HCT116 (cell line): Measurements from ENCODE around the gene CLTC.

Experiments
- POLR2A ChIP-seq: IDR thresholded peaks from 2 replicates; pipeline ENCODE4 v1.7.0; 2011; ENCODE audit warnings: borderline replicate concordance; ENCODE audit not compliant: insufficient read depth, insufficient read length; ENCODE audit errors: extremely low read depth
- SP1 ChIP-seq: IDR thresholded peaks from 2 replicates; pipeline ENCODE4 v1.6.1; 2012; ENCODE audit warnings: low read depth
- TF ChIP-seq, protein P1 (sequence below), 3 experiments: fragments of 200-600 bp in 1 of 3; sonication (generic) in 1 of 3; IDR thresholded peaks in 2 of 3; conservative IDR thresholded peaks in 1 of 3; 2 replicates each; pipeline ENCODE4 v1.5.1; 2012 to 2017; ENCODE audit warnings: low read depth in 2 of 3, low read length in 2 of 3, antibody characterized with exemption in 1 of 3, borderline replicate concordance in 1 of 3, control low read depth in 1 of 3, mild to moderate bottlenecking in 1 of 3, mixed read lengths in 1 of 3, mixed run types in 1 of 3, moderate library complexity in 1 of 3; ENCODE audit not compliant: insufficient read depth in 1 of 3

DNA sequence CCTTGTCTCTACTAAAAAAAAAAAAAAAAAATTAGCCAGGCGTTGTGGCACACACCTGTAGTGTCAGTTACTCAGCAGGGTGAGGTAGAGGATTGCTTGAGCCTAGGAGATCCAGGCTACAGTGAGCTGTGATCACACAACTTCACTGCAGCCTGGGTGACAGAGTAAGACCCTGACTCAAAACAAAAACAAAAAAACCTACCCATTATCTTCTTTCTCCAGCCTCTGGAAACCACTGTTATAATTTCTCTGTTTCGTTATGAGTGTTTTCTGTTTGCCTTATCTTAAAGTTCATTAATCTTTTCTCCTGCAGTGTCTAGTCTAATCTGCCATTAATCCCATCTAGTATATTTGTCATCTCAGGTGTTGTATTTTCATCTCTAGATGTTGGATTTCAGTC lies 18.6 kb upstream of the CLTC start:
- TF ChIP-seq, protein P1, sequence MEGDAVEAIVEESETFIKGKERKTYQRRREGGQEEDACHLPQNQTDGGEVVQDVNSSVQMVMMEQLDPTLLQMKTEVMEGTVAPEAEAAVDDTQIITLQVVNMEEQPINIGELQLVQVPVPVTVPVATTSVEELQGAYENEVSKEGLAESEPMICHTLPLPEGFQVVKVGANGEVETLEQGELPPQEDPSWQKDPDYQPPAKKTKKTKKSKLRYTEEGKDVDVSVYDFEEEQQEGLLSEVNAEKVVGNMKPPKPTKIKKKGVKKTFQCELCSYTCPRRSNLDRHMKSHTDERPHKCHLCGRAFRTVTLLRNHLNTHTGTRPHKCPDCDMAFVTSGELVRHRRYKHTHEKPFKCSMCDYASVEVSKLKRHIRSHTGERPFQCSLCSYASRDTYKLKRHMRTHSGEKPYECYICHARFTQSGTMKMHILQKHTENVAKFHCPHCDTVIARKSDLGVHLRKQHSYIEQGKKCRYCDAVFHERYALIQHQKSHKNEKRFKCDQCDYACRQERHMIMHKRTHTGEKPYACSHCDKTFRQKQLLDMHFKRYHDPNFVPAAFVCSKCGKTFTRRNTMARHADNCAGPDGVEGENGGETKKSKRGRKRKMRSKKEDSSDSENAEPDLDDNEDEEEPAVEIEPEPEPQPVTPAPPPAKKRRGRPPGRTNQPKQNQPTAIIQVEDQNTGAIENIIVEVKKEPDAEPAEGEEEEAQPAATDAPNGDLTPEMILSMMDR (IDR thresholded peaks at IDR 0.05 in 2 of 3, conservative IDR thresholded peaks at IDR 0.05 in 1 of 3; ENCODE audit: borderline replicate concordance in 1 of 3, insufficient read depth in 1 of 3, low read depth in 2 of 3, low read length in 2 of 3), result no peak
- TF ChIP-seq POLR2A (no peak), SP1 (no peak)
